ENCODE data around the gene NUDT14.

Gene NUDT14

DNA sequence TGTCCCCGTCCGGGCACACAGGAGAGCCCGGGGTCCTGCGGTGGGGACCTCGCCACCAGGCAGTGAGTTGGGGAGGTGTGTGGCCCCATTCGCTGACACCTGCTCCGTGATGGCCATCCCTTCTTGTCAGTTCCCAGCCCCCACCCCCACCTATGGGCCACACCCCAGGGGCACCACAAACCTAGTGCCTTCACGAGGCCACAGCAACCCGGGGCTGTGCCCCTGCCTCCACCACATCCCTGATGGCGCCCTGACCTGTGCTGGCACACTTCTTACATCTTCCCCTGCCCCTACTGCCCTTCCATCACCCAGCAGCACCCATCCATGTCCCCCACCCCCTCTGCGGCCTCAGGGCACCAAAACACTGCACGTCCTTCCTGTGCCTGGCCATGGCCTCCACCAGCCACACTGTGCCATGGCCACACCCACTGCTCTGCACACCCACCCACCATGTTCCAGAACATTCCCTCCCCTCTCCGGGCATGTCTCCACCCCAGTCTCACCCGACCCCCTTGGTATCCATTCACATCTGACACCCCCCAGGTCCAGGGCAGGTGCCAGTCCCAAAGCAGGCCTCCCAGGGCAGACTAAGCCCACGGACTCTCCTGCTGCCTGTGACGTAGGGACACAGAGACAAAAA is 37.0 kb downstream of the NUDT14 start:
- no peaks in the 10 kb centered on the region for H3K36me3 ChIP-seq
- DNase-seq = peak; percentile 2
- H3K4me1 ChIP-seq = no peaks in the 10 kb centered on the region
- H3K9me3 ChIP-seq = no peaks in the 10 kb centered on the region; the same call in 1 of the 2 replicates
- no peak overlapping the region for H3K4me3 ChIP-seq (ENCODE audit: low read depth, low read length)
- H3K27me3 ChIP-seq = no peaks in the 10 kb centered on the region
- TF ChIP-seq, protein P1, sequence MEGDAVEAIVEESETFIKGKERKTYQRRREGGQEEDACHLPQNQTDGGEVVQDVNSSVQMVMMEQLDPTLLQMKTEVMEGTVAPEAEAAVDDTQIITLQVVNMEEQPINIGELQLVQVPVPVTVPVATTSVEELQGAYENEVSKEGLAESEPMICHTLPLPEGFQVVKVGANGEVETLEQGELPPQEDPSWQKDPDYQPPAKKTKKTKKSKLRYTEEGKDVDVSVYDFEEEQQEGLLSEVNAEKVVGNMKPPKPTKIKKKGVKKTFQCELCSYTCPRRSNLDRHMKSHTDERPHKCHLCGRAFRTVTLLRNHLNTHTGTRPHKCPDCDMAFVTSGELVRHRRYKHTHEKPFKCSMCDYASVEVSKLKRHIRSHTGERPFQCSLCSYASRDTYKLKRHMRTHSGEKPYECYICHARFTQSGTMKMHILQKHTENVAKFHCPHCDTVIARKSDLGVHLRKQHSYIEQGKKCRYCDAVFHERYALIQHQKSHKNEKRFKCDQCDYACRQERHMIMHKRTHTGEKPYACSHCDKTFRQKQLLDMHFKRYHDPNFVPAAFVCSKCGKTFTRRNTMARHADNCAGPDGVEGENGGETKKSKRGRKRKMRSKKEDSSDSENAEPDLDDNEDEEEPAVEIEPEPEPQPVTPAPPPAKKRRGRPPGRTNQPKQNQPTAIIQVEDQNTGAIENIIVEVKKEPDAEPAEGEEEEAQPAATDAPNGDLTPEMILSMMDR (IDR thresholded peaks at IDR 0.05; ENCODE audit: low read depth, low read length) = no peak

DNA sequence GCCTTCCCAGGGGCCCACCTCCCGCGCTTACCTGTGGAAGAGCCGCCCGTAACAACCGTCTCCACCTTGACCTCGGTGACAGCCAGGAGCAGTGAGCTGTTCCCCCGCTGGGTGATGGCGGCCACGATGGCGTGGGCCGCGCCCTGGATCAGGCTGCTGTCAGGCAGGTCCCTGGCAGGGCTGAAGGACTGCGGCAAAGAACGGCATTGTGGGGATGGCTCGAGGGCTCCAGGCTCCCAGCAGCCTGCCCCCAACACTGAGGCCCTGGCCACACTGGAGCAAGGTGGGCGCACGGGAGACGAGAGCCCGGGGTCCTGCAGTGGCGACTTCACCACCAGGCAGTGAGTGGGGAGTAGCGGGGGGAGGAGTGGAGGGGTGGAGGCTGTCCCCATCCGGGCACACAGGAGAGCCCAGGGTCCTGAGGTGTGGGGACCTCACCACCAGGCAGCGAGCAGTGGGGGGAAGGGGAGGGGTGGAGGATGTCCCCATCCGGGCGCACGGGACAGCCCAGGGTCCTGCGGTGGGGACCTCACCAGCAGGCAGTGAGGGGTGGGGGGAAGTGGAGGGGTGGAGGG is 37.6 kb downstream of the NUDT14 start:
- TF ChIP-seq, protein P1 (IDR thresholded peaks at IDR 0.05; ENCODE audit: low read depth, low read length) = no peak
- Histone ChIP-seq H3K4me3 (ENCODE audit: low read depth, low read length) (no peak overlapping the region), H3K9me3 (no peaks in the 10 kb centered on the region; the same call in 1 of the 2 replicates), H3K4me1 (no peaks in the 10 kb centered on the region), H3K36me3 (no peaks in the 10 kb centered on the region), H3K27me3 (no peaks in the 10 kb centered on the region)
- DNase-seq = peak; percentile 6

DNA sequence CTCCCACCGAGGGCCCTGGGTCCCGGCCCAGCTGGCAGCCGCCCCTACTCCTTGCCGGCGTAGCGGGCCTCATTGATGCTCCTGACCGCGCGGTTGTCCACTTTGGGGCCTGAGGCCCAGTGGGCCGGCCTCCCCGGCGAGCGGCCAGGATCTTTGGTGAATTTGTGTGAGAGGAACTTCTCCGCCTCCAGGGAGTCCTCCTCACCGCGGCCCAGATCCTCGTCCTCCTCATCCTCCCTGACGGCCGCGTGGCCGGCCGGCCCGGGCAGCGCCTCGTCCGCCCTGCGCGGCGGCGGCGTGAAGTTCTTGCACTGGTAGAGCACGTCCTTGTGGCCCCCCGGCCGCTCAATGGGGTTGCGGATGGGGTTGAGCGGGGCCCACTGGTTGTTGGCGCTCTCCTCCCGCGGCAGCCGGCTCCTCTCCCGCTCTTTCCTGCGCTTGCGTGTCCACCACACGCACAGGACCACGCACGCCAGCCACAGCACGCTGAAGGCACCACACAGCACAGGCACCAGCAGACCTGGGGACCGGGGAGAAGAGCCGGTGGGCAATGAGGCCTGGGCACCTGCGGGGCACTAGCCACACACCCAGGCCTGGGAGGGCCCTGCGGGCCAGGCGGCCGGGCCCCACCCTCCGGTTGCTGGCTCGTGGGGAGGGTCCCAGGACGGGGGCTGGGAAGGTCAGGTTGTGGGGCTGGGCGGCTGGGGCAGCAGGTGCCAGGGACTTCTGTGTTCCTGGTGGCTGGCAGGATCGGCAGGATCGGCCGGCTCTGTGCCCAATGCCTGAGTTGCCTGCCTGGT is 38.3 kb downstream of the NUDT14 start:
- Histone ChIP-seq H3K4me3 (ENCODE audit: low read depth, low read length) (no peak overlapping the region), H3K9me3 (no peaks in the 10 kb centered on the region; the same call in 1 of the 2 replicates), H3K4me1 (no peaks in the 10 kb centered on the region), H3K36me3 (no peaks in the 10 kb centered on the region), H3K27me3 (no peaks in the 10 kb centered on the region)
- DNase-seq = peak; percentile 4
- TF ChIP-seq, protein P1 (IDR thresholded peaks at IDR 0.05; ENCODE audit: low read depth, low read length) = no peak

DNA sequence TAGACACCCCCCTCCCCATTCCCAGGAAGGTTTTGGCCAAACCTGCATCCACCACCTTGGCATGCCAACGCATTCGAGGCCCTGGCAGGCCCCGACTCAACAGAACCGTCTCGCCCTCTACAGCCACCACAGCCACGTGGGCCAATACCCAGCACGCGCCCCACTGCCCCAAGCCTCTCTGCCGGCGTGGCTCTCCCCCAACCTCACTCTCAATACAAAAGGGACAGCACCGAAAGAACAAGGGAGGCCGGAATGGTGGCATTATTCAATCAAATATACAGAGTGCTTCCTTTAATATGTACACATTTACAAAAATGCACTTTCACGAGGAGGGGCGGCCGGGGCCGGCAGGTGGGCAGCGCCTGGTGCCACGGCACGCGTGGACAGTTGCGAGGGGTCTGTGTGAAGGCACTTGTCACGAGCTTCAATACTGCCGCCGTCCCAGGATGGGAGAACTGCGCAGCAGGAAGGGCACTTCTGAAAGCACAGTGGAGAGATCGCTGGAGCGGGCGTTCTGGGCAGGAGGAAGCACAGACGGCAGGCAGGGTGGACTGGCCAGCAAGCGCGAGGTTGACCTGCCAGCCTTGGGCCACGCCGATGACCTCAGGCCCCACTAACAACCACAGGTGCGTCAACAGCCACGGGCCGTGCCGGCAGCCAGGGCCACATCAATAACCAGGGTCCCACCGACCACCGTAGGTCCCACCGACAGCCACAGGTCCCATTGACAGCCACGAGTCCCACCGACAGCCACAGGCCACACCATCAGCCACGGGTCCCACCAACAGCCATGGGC is 39.4 kb downstream of the NUDT14 start:
- Histone ChIP-seq H3K36me3 (no peaks in the 10 kb centered on the region), H3K9me3 (no peaks in the 10 kb centered on the region; the same call in 1 of the 2 replicates)
- no peak for DNase-seq

DNA sequence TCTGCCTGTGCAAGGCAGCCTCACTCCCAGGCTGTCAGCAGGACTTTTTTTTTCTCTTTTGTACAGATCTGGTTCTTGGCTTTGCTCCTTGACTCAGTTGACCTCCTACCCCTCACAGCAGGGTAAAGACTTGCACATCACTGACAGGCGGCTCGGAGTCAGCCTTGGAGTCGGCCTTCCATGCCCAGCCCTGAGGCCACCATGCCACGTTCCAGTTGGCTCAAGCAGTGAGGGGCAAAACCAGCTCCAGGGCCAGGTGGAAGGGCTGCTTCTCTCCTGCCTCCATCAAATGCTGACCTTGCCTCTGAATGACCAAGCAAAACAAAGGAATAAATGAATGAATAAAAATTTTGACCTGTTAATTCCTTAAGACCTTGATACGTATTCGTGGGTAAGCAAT is 40.1 kb downstream of the NUDT14 start:
- Histone ChIP-seq H3K36me3 (no peaks in the 10 kb centered on the region), H3K27me3 (no peaks in the 10 kb centered on the region), H3K4me3 (ENCODE audit: low read depth, low read length) (no peak overlapping the region), H3K4me1 (no peaks in the 10 kb centered on the region), H3K9me3 (no peaks in the 10 kb centered on the region; the same call in 1 of the 2 replicates)
- TF ChIP-seq, protein P1 (IDR thresholded peaks at IDR 0.05; ENCODE audit: low read depth, low read length) = no peak
- DNase-seq = no peak

More for the DNA sequence above, 39.4 kb downstream of the NUDT14 start:
- H3K27me3 ChIP-seq = no peaks in the 10 kb centered on the region
- no peaks in the 10 kb centered on the region for H3K4me1 ChIP-seq
- TF ChIP-seq, protein P1 (IDR thresholded peaks at IDR 0.05; ENCODE audit: low read depth, low read length) = no peak
- no peak overlapping the region for H3K4me3 ChIP-seq (ENCODE audit: low read depth, low read length)
